MCF 10A (cell line): ENCODE results near the gene SNAPC4. TPM values are rescaled to one million over a fixed set of nuclear protein-coding genes. Genes with fewer than 3 reads are reported as not detected.

Experiments used
- BruUV-seq: library from RNA; stranded (reverse); fragments of 400-500 nt; replicated peaks from 2 replicates; lab custom pipeline; 2021; lab: Mats Ljungman, UMichigan
- CTCF ChIA-PET: fragments of 300-600 bp; sonication (Branson Sonifier 250); formaldehyde crosslinking; extraction: SDS; loops from one replicate; lab custom pipeline; 2021; ENCODE audit warnings: antibody characterized with exemption, inconsistent platforms; lab: Yijun Ruan, JAX
- POLR2A ChIA-PET: fragments of 300-600, 350-650 bp; sonication (Branson Sonifier 250); formaldehyde crosslinking; extraction: SDS; loops from one replicate; lab custom pipeline; 2020; ENCODE audit warnings: antibody characterized with exemption, inconsistent platforms; lab: Yijun Ruan, JAX
- DNase-seq: peaks from one replicate; pipeline ENCODE4 v3.0.0-alpha.2; 2018; ENCODE audit not compliant: unreplicated experiment
- H3K27ac Mint-ChIP-seq: one replicate; pipeline ENCODE4 v1.8.0; 2022; ENCODE audit warnings: mild to moderate bottlenecking, low read depth, mixed read lengths; ENCODE audit not compliant: unreplicated experiment
- H3K27me3 Mint-ChIP-seq: one replicate; pipeline ENCODE4 v1.8.0; 2022; ENCODE audit warnings: mixed read lengths; ENCODE audit not compliant: insufficient read depth, unreplicated experiment
- H3K36me3 Mint-ChIP-seq: one replicate; pipeline ENCODE4 v1.8.0; 2022; ENCODE audit warnings: mild to moderate bottlenecking, moderate library complexity, mixed read lengths; ENCODE audit not compliant: insufficient read depth, unreplicated experiment
- H3K4me1 Mint-ChIP-seq: one replicate; pipeline ENCODE4 v1.8.0; 2022; ENCODE audit warnings: mixed read lengths; ENCODE audit not compliant: insufficient read depth, unreplicated experiment
- H3K4me3 Mint-ChIP-seq: one replicate; pipeline ENCODE4 v1.8.0; 2022; ENCODE audit warnings: mild to moderate bottlenecking, moderate library complexity, mixed read lengths; ENCODE audit not compliant: unreplicated experiment
- H3K9me3 Mint-ChIP-seq: one replicate; pipeline ENCODE4 v1.8.0; 2022; ENCODE audit warnings: mixed read lengths; ENCODE audit not compliant: unreplicated experiment
- intact Hi-C: fragments of 100-400 bp; cut with micrococcal nuclease; formaldehyde crosslinking; loops from 2 replicates; pipeline ENCODE4 v1.14.1; 2022
- total RNA-seq: library from RNA; stranded (reverse); gene quantifications from 2 replicates; pipeline ENCODE4 v1.2.3, GENCODE V29; 2022
- TF ChIP-seq, protein P1 (sequence below): fragments of 200-600 bp; IDR thresholded peaks from one replicate; pipeline ENCODE4 v1.8.0; 2022; ENCODE audit warnings: antibody characterized with exemption, mild to moderate bottlenecking; ENCODE audit not compliant: unreplicated experiment

SNAPC4 gene
- total RNA-seq, 1 experiment from 2014 or later = 9.9 TPM

DNA sequence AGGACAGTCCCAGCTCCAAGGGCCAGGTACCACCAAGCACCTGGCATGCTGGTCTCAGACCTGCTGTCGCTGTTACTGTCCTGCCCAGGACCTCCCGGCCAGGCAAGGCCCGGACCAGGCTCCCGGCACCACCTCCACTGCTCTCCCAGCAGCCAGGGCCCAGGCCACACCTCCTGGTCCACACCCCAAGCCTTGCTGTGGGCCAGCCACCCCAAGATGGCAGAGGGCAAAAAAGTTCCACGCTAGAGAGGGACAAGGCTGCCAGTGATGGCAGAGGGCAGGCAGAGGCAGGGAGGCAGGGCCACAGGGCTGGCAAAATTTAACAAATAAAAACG, 37.6 kb downstream of the SNAPC4 start:
- CTCF ChIA-PET = interaction anchor here (0.6 to 2.0 kb wide), 9 partner anchors 13 to 1249 kb away, joined by 3 to 9 read pairs (median 4); no protein-coding TSS in a partner anchor
- BruUV-seq = TSS peak; percentile 33
- H3K36me3 Mint-ChIP-seq = peaks cover 5% of the 10 kb centered on the region

GRCh38 chr9:136361754-136362449, 38.1 kb downstream of the SNAPC4 start:
- ChIA-PET POLR2A (interaction anchor here (1.7 to 2.1 kb wide), 2 partner anchors 36 to 38 kb away, joined by 4 to 15 read pairs; partner anchors contain the start of gene SNAPC4), CTCF (interaction anchor here (1.4 kb wide), 1 partner anchor 26 kb away, joined by 4 read pairs; no protein-coding TSS in a partner anchor)
- Mint-ChIP-seq H3K36me3 (peaks cover 9% of the 10 kb centered on the region), H3K4me1 (no peaks in the 10 kb centered on the region), H3K27me3 (no peaks in the 10 kb centered on the region), H3K27ac (no peak overlapping the region), H3K9me3 (no peaks in the 10 kb centered on the region), H3K4me3 (no peak overlapping the region)
- no peak for DNase-seq
- TF ChIP-seq, protein P1, sequence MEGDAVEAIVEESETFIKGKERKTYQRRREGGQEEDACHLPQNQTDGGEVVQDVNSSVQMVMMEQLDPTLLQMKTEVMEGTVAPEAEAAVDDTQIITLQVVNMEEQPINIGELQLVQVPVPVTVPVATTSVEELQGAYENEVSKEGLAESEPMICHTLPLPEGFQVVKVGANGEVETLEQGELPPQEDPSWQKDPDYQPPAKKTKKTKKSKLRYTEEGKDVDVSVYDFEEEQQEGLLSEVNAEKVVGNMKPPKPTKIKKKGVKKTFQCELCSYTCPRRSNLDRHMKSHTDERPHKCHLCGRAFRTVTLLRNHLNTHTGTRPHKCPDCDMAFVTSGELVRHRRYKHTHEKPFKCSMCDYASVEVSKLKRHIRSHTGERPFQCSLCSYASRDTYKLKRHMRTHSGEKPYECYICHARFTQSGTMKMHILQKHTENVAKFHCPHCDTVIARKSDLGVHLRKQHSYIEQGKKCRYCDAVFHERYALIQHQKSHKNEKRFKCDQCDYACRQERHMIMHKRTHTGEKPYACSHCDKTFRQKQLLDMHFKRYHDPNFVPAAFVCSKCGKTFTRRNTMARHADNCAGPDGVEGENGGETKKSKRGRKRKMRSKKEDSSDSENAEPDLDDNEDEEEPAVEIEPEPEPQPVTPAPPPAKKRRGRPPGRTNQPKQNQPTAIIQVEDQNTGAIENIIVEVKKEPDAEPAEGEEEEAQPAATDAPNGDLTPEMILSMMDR = no peak
- no TSS peak for BruUV-seq
- intact Hi-C loops = no loop called here

More for the DNA sequence above, 37.6 kb downstream of the SNAPC4 start:
- Mint-ChIP-seq H3K27me3 (no peaks in the 10 kb centered on the region), H3K4me1 (no peaks in the 10 kb centered on the region), H3K27ac (peak overlapping the region; percentile 51), H3K9me3 (no peaks in the 10 kb centered on the region), H3K4me3 (no peak overlapping the region)
- no peak for DNase-seq
- intact Hi-C loops = no loop called here
- POLR2A ChIA-PET = interaction anchor here (0.5 to 2.1 kb wide), 10 partner anchors 8 to 401 kb away, joined by 3 to 15 read pairs (median 4); partner anchors contain the start of genes GPSM1, SNAPC4 and UBAC1
- TF ChIP-seq, protein P1 = no peak

GRCh38 chr9:136361047-136361753, 38.8 kb downstream of the SNAPC4 start:
- Mint-ChIP-seq H3K36me3 (peaks cover 13% of the 10 kb centered on the region), H3K4me3 (no peak overlapping the region), H3K4me1 (no peaks in the 10 kb centered on the region), H3K9me3 (no peaks in the 10 kb centered on the region), H3K27me3 (no peaks in the 10 kb centered on the region), H3K27ac (no peak overlapping the region)
- POLR2A ChIA-PET = no interaction called here
- CTCF ChIA-PET = interaction anchor here (0.6 kb wide), 1 partner anchor 308 kb away, joined by 3 read pairs; no protein-coding TSS in a partner anchor
- TF ChIP-seq, protein P1 = no peak
- BruUV-seq = no TSS peak
- intact Hi-C loops = no loop called here
- DNase-seq = no peak
